ENCODE data around the gene CDK4.

CDK4 gene

GRCh38 chr12:57733928-57734327 lies 18.2 kb downstream of the CDK4 start:
- Histone ChIP-seq H3K9me3 (ENCODE audit: insufficient read depth, low read length) (no peaks in the 10 kb centered on the region), H3K27me3 (ENCODE audit: insufficient read depth, insufficient read length) (peaks cover 72% of the 10 kb centered on the region), H3K4me3 (ENCODE audit: insufficient read length, low read depth) (no peak overlapping the region), H3K9ac (ENCODE audit: insufficient read length, low read depth) (no peak overlapping the region), H3K36me3 (ENCODE audit: insufficient read depth, insufficient read length, low read length) (no peaks in the 10 kb centered on the region), H3K4me1 (ENCODE audit: insufficient read depth, insufficient read length) (peaks cover 3% of the 10 kb centered on the region)
- DNase-seq (ENCODE audit: low read depth, low spot score): no peak
- no peak for TF ChIP-seq YY1 (IDR thresholded peaks at IDR 0.05; ENCODE audit: insufficient read depth, insufficient read length)
- TF ChIP-seq ZNF274 (IDR thresholded peaks at IDR 0.05; ENCODE audit: low read depth, low read length): no peak
- TF ChIP-seq SUZ12 (IDR thresholded peaks at IDR 0.05; ENCODE audit: extremely low read depth, insufficient read depth, insufficient read length): no peak

- TF ChIP-seq ZNF274 (IDR thresholded peaks at IDR 0.05; ENCODE audit: low read depth, low read length) (no peak), YY1 (IDR thresholded peaks at IDR 0.05; ENCODE audit: insufficient read depth, insufficient read length) (no peak), SUZ12 (IDR thresholded peaks at IDR 0.05; ENCODE audit: extremely low read depth, insufficient read depth, insufficient read length) (no peak)
- Histone ChIP-seq H3K4me3 (ENCODE audit: insufficient read length, low read depth) (no peak overlapping the region), H3K9me3 (ENCODE audit: insufficient read depth, low read length) (no peaks in the 10 kb centered on the region), H3K4me1 (ENCODE audit: insufficient read depth, insufficient read length) (peaks cover 3% of the 10 kb centered on the region), H3K27me3 (ENCODE audit: insufficient read depth, insufficient read length) (peaks cover 67% of the 10 kb centered on the region), H3K9ac (ENCODE audit: insufficient read length, low read depth) (no peak overlapping the region), H3K36me3 (ENCODE audit: insufficient read depth, insufficient read length, low read length) (no peaks in the 10 kb centered on the region)
- DNase-seq (ENCODE audit: low read depth, low spot score): no peak
Measured at GRCh38 chr12:57732726-57733593, 19.1 kb downstream of the CDK4 start.

GRCh38 chr12:57732270-57732669 lies 19.8 kb downstream of the CDK4 start:
- no peak overlapping the region for H3K9ac ChIP-seq (ENCODE audit: insufficient read length, low read depth)
- H3K4me3 ChIP-seq (ENCODE audit: insufficient read length, low read depth): no peak overlapping the region
- peaks cover 4% of the 10 kb centered on the region for H3K4me1 ChIP-seq (ENCODE audit: insufficient read depth, insufficient read length)
- H3K27me3 ChIP-seq (ENCODE audit: insufficient read depth, insufficient read length): peaks cover 67% of the 10 kb centered on the region
- no peak for DNase-seq (ENCODE audit: low read depth, low spot score)
- TF ChIP-seq YY1 (IDR thresholded peaks at IDR 0.05; ENCODE audit: insufficient read depth, insufficient read length) (no peak), ZNF274 (IDR thresholded peaks at IDR 0.05; ENCODE audit: low read depth, low read length) (no peak), SUZ12 (IDR thresholded peaks at IDR 0.05; ENCODE audit: extremely low read depth, insufficient read depth, insufficient read length) (no peak)
- no peaks in the 10 kb centered on the region for H3K9me3 ChIP-seq (ENCODE audit: insufficient read depth, low read length)
- peaks cover 3% of the 10 kb centered on the region for H3K36me3 ChIP-seq (ENCODE audit: insufficient read depth, insufficient read length, low read length)

- H3K36me3 ChIP-seq (ENCODE audit: insufficient read depth, insufficient read length, low read length): peaks cover 4% of the 10 kb centered on the region
- H3K4me3 ChIP-seq (ENCODE audit: insufficient read length, low read depth): no peak overlapping the region
- H3K4me1 ChIP-seq (ENCODE audit: insufficient read depth, insufficient read length): peaks cover 7% of the 10 kb centered on the region
- DNase-seq (ENCODE audit: low read depth, low spot score): no peak
- no peaks in the 10 kb centered on the region for H3K9me3 ChIP-seq (ENCODE audit: insufficient read depth, low read length)
- TF ChIP-seq YY1 (IDR thresholded peaks at IDR 0.05; ENCODE audit: insufficient read depth, insufficient read length): no peak
- TF ChIP-seq SUZ12 (IDR thresholded peaks at IDR 0.05; ENCODE audit: extremely low read depth, insufficient read depth, insufficient read length): no peak
- no peak for TF ChIP-seq ZNF274 (IDR thresholded peaks at IDR 0.05; ENCODE audit: low read depth, low read length)
- no peak overlapping the region for H3K9ac ChIP-seq (ENCODE audit: insufficient read length, low read depth)
- peaks cover 67% of the 10 kb centered on the region for H3K27me3 ChIP-seq (ENCODE audit: insufficient read depth, insufficient read length)
Measured at GRCh38 chr12:57731411-57732080, 20.6 kb downstream of the CDK4 start.

- TF ChIP-seq YY1 (IDR thresholded peaks at IDR 0.05; ENCODE audit: insufficient read depth, insufficient read length): no peak
- no peak for TF ChIP-seq SUZ12 (IDR thresholded peaks at IDR 0.05; ENCODE audit: extremely low read depth, insufficient read depth, insufficient read length)
- no peak for TF ChIP-seq ZNF274 (IDR thresholded peaks at IDR 0.05; ENCODE audit: low read depth, low read length)
- H3K4me1 ChIP-seq (ENCODE audit: insufficient read depth, insufficient read length): peaks cover 10% of the 10 kb centered on the region
- no peak overlapping the region for H3K9ac ChIP-seq (ENCODE audit: insufficient read length, low read depth)
- H3K9me3 ChIP-seq (ENCODE audit: insufficient read depth, low read length): no peaks in the 10 kb centered on the region
- H3K36me3 ChIP-seq (ENCODE audit: insufficient read depth, insufficient read length, low read length): peaks cover 4% of the 10 kb centered on the region
- H3K27me3 ChIP-seq (ENCODE audit: insufficient read depth, insufficient read length): peaks cover 62% of the 10 kb centered on the region
- H3K4me3 ChIP-seq (ENCODE audit: insufficient read length, low read depth): no peak overlapping the region
- DNase-seq (ENCODE audit: low read depth, low spot score): no peak
Measured at GRCh38 chr12:57730336-57731067, 21.6 kb downstream of the CDK4 start.

GRCh38 chr12:57729321-57729844 lies 22.7 kb downstream of the CDK4 start:
- TF ChIP-seq YY1 (IDR thresholded peaks at IDR 0.05; ENCODE audit: insufficient read depth, insufficient read length) (no peak), SUZ12 (IDR thresholded peaks at IDR 0.05; ENCODE audit: extremely low read depth, insufficient read depth, insufficient read length) (no peak), ZNF274 (IDR thresholded peaks at IDR 0.05; ENCODE audit: low read depth, low read length) (no peak)
- Histone ChIP-seq H3K36me3 (ENCODE audit: insufficient read depth, insufficient read length, low read length) (peaks cover 4% of the 10 kb centered on the region), H3K9me3 (ENCODE audit: insufficient read depth, low read length) (no peaks in the 10 kb centered on the region), H3K9ac (ENCODE audit: insufficient read length, low read depth) (no peak overlapping the region), H3K4me1 (ENCODE audit: insufficient read depth, insufficient read length) (peaks cover 12% of the 10 kb centered on the region), H3K4me3 (ENCODE audit: insufficient read length, low read depth) (no peak overlapping the region), H3K27me3 (ENCODE audit: insufficient read depth, insufficient read length) (peaks cover 58% of the 10 kb centered on the region)
- no peak for DNase-seq (ENCODE audit: low read depth, low spot score)
